SU-DHL-6 (cell line): Measurements from ENCODE around the gene NOTUM.
A peak's percentile ranks its signal among the peaks of the same experiment; 100 is the strongest.

ENCODE experiments used
- H2AFZ ChIP-seq: fragments of 200-600 bp; sonication (generic); 2 replicates; pipeline ENCODE4 v1.6.1; 2014; ENCODE audit warnings: low read depth, mild to moderate bottlenecking, moderate library complexity, mixed read lengths, antibody characterized with exemption, low read length; ENCODE audit not compliant: severe bottlenecking
- H3F3A ChIP-seq: fragments of 200-600 bp; shearing (Covaris generic); 2 replicates; pipeline ENCODE4 v1.6.0; 2016; ENCODE audit warnings: antibody characterized with exemption, mild to moderate bottlenecking; ENCODE audit not compliant: insufficient read depth
- H3K27ac ChIP-seq: fragments of 200-600 bp; sonication (generic); 2 replicates; pipeline ENCODE4 v1.5.1; 2016; ENCODE audit warnings: low read depth, mild to moderate bottlenecking, low read length, moderate library complexity, mixed read lengths
- H3K27me3 ChIP-seq: fragments of 200-600 bp; sonication (generic), shearing (Covaris generic); 2 replicates; pipeline ENCODE4 v1.6.0; 2014; ENCODE audit warnings: mild to moderate bottlenecking, low read length
- H3K36me3 ChIP-seq: fragments of 200-600 bp; sonication (generic); 2 replicates; pipeline ENCODE4 v1.6.1; 2014; ENCODE audit warnings: mild to moderate bottlenecking, low read length, mixed read lengths
- H3K4me2 ChIP-seq: fragments of 300-600, 200-600 bp; shearing (Covaris generic), sonication (generic); 2 replicates; pipeline ENCODE4 v1.6.0; 2014; ENCODE audit warnings: low read length, low read depth, mild to moderate bottlenecking; ENCODE audit not compliant: poor library complexity, severe bottlenecking
- H3K4me3 ChIP-seq: fragments of 200-600 bp; sonication (generic); 2 replicates; pipeline ENCODE4 v1.5.1; 2014; ENCODE audit warnings: antibody characterized with exemption, low read length, mild to moderate bottlenecking, mixed read lengths; ENCODE audit not compliant: insufficient read depth, poor library complexity, severe bottlenecking
- H3K79me2 ChIP-seq: fragments of 200-600 bp; sonication (generic); 2 replicates; pipeline ENCODE4 v1.6.1; 2014; ENCODE audit warnings: mild to moderate bottlenecking, low read length, moderate library complexity; ENCODE audit not compliant: insufficient read depth
- H3K9ac ChIP-seq: fragments of 200-600 bp; sonication (generic); 2 replicates; pipeline ENCODE4 v1.7.0; 2014; ENCODE audit warnings: mild to moderate bottlenecking, low read length
- H3K9me2 ChIP-seq: fragments of 200-600 bp; sonication (generic); replicated peaks from 2 replicates; pipeline ENCODE4 v1.6.1; 2014; ENCODE audit warnings: low read length; ENCODE audit not compliant: insufficient read depth
- H3K9me3 ChIP-seq: fragments of 200-600 bp; sonication (generic); 2 replicates; pipeline ENCODE4 v1.6.1; 2014; ENCODE audit warnings: low read length, mixed read lengths; ENCODE audit not compliant: insufficient read depth
- H4K20me1 ChIP-seq: fragments of 200-600 bp; sonication (generic); 2 replicates; pipeline ENCODE4 v1.6.1; 2014; ENCODE audit warnings: low read depth, mild to moderate bottlenecking, antibody characterized with exemption, low read length, moderate library complexity, mixed read lengths
- CTCF ChIP-seq: fragments of 200-600 bp; sonication (generic); IDR thresholded peaks from one replicate; pipeline ENCODE4 v1.5.1; 2017; ENCODE audit warnings: antibody characterized with exemption, mild to moderate bottlenecking, low read length, moderate library complexity; ENCODE audit not compliant: insufficient read depth, poor library complexity, severe bottlenecking
- EZH2phosphoT487 ChIP-seq: fragments of 200-600 bp; sonication (generic), shearing (Covaris generic); conservative IDR thresholded peaks from 2 replicates; pipeline ENCODE4 v1.6.1; 2018; ENCODE audit warnings: mild to moderate bottlenecking, antibody characterized with exemption, low read length, moderate library complexity, mixed read lengths

Gene NOTUM

GRCh38 chr17:81911277-81911961 lies 49.6 kb downstream of the NOTUM start, which contains the start of gene PCYT2:
Gene PCYT2, minus strand, starts transcription at chr17:81911399. Its CDS starts 44 bp downstream, at chr17:81911355.
- H3K27me3 ChIP-seq, result no peaks in the 10 kb centered on the region
- no peaks in the 10 kb centered on the region for H3K36me3 ChIP-seq
- TF ChIP-seq EZH2phosphoT487 (no peak), CTCF (peak; percentile 13)
- peak within 1 kb of the TSS; percentile 62 for H3K4me3 ChIP-seq
- peak within 1 kb of the TSS; percentile 79 for H3K9ac ChIP-seq
- H2AFZ ChIP-seq, result no peak within 1 kb of the TSS
- H3K79me2 ChIP-seq, result peaks cover 17% of the 10 kb centered on the region
- no peaks in the 10 kb centered on the region for H4K20me1 ChIP-seq
- peaks cover 5% of the 10 kb centered on the region; the same call in 1 of the 2 replicates for H3F3A ChIP-seq
- peak within 1 kb of the TSS; percentile 77 for H3K4me2 ChIP-seq
- H3K27ac ChIP-seq, result peak within 1 kb of the TSS; percentile 38
- H3K9me3 ChIP-seq, result no peaks in the 10 kb centered on the region
- H3K9me2 ChIP-seq, result no peaks in the 10 kb centered on the region

GRCh38 chr17:81910840-81911276 lies 50.1 kb downstream of the NOTUM start:
- Histone ChIP-seq H3K4me3 (peak overlapping the region; percentile 62), H3K9ac (peak overlapping the region; percentile 79), H2AFZ (no peak overlapping the region), H3K36me3 (no peaks in the 10 kb centered on the region), H4K20me1 (no peaks in the 10 kb centered on the region), H3K9me3 (no peaks in the 10 kb centered on the region), H3K9me2 (no peaks in the 10 kb centered on the region), H3K79me2 (peaks cover 11% of the 10 kb centered on the region), H3K27ac (peak overlapping the region; percentile 38), H3F3A (peaks cover 5% of the 10 kb centered on the region; the same call in 1 of the 2 replicates), H3K27me3 (no peaks in the 10 kb centered on the region), H3K4me2 (peak overlapping the region; percentile 77)
- TF ChIP-seq EZH2phosphoT487 (no peak), CTCF (no peak)

GRCh38 chr17:81909966-81910839 lies 50.8 kb downstream of the NOTUM start:
- Histone ChIP-seq H3K9ac (peak overlapping the region; percentile 79), H3F3A (peaks cover 5% of the 10 kb centered on the region; the same call in 1 of the 2 replicates), H2AFZ (no peak overlapping the region), H3K9me3 (no peaks in the 10 kb centered on the region), H3K27me3 (no peaks in the 10 kb centered on the region), H3K27ac (peak overlapping the region; percentile 38), H4K20me1 (no peaks in the 10 kb centered on the region), H3K36me3 (no peaks in the 10 kb centered on the region), H3K79me2 (peaks cover 5% of the 10 kb centered on the region; the same call in 1 of the 2 replicates), H3K4me3 (peak overlapping the region; percentile 62), H3K9me2 (no peaks in the 10 kb centered on the region), H3K4me2 (peak overlapping the region; percentile 77)
- TF ChIP-seq CTCF (no peak), EZH2phosphoT487 (no peak)
